HTERT RPE-1 (cell line): Measurements from ENCODE around the gene TLX1.

Source experiments
- in situ Hi-C: fragments of 300-500 bp; cut with MboI; formaldehyde crosslinking; loops from 4 replicates; pipeline ENCODE4 v1.14.3; 2020; ENCODE audit warnings: low sequenced_read_pairs

Gene TLX1

GRCh38 chr10:101130984-101131961 lies at the start of gene TLX1:
TLX1 (plus strand) TSS chr10:101131300; CDS start chr10:101131542, 242 bp downstream.
- in situ Hi-C loops, result no loop called here

- in situ Hi-C loops, result no loop called here
Measured at GRCh38 chr10:101085846-101086245, 45.3 kb upstream of the TLX1 start.

DNA sequence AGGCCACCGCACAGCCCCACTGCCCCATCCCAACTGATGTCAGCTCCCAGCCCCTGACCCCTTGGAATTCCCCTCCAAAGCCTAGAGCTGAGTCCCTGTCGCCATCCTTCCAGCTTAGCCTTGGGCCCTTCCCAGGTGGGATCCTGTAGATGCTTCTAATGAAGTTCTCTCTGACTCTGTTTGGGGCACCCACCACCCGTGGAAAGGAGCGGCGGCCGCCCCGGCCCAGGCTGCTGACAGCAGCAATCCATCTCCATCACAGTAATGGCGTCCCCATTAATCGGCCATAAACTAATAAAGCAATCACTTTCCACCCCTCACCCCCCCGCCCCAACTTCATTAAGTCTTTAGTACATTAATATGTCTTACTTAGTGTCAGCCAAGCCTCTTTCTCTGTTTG lies 43.7 kb upstream of the TLX1 start:
- in situ Hi-C loops, result no loop called here

DNA sequence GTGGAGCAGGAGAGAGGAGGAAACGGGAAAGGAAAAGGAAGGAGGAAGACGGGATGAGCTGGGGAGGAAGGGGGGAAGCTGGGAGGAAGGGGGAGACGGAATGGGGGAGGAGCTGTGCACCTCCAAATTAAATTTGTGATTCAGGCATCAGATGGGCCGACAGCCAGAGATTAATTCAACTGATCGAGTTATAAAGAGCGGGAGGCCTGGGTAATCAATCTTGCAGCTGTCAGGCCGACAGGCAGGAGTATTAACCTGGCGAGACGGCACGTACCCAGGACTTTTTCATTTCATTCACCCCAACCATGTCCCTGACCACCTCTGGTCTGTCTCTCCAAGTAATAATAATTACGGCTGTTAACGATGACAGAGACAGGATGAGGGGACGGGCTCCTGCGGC lies 43.1 kb upstream of the TLX1 start:
- in situ Hi-C loops, result no loop called here

DNA sequence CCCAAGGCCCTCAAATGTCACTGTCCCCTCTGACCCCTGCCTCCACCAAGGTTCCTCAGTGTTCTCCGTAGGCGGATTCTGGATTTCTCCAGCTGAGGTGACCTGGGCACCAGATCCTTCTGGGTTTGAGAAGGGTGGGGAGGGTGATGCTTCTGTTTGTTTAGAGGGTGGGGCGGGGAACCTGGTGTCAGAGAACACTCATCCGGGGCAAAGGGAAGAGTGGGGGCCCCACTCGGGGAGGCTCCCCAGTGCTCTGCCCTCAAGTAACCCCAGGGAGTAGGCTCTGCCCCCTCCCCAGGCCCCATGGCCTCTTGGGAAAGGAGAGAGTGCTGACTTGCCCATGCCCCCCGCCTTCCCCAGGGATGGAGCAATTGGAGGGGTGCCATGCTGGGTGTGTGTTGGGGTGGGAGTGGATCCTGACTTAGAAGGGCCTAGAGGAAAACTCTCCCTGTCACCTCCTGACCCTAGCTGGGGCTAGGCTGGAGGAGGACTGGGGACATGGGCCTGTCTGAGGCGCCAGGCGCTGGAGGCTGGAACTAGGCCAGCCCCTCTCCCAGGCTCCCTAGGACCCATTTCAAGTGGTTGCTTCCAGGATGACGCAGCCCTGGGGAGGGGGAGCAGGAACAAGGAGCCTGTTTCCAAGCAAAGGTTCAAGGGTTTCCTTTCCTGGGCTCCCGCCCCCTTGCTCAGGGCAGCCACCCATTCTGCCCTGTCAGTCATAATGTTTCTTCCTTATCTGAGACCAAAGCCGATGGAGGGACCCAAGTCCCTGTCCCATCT lies 41.4 kb upstream of the TLX1 start:
- in situ Hi-C loops, result no loop called here

- in situ Hi-C loops, result no loop called here
Measured at GRCh38 chr10:101090597-101090996, 40.5 kb upstream of the TLX1 start.

- in situ Hi-C loops, result no loop called here
Measured at GRCh38 chr10:101091546-101092290, 39.4 kb upstream of the TLX1 start.

DNA sequence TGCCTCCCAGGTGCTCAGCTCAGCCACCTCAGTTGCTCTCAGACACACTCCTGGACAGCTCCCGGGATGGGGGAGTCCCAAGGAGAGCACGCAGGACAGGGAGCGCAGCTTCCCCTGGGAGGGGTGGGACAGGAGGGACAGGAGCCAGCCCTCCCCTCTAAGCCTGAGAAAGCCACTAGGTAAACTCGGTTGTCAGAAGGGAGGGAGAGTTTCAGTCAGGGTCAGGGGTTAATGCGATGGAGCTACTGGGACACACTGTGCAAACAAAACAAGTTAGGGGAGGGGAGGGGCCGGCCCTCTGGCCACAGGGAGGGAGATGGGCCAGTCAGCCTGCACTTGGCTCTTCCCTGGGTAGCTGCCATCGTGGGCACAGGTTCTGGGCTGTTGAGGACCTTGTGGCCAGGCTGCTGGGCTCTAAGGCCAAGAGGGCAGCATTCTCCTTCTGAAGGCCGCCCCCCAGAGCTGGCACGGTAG lies 38.2 kb upstream of the TLX1 start:
- in situ Hi-C loops, result no loop called here

- in situ Hi-C loops, result no loop called here
Measured at GRCh38 chr10:101094121-101094879, 36.8 kb upstream of the TLX1 start.

DNA sequence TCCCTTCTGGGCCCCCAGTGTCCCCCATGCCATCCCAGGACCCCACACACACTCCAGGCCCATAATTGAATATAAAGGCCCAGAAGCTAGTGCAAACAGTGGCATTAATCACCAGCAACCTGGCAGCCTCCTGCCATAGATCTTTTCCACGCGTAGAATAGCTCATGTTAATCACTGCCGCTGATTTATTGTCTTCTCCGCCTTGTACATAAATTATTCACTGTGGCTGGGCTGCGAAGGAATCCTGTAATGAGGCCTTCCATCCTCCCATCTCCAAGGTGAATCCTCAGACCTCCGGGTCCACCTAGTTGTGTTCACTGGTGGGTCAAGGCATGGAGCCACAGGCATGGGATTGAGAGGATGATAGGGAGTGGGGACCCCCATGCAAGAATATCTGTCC lies 36.1 kb upstream of the TLX1 start:
- in situ Hi-C loops, result no loop called here

DNA sequence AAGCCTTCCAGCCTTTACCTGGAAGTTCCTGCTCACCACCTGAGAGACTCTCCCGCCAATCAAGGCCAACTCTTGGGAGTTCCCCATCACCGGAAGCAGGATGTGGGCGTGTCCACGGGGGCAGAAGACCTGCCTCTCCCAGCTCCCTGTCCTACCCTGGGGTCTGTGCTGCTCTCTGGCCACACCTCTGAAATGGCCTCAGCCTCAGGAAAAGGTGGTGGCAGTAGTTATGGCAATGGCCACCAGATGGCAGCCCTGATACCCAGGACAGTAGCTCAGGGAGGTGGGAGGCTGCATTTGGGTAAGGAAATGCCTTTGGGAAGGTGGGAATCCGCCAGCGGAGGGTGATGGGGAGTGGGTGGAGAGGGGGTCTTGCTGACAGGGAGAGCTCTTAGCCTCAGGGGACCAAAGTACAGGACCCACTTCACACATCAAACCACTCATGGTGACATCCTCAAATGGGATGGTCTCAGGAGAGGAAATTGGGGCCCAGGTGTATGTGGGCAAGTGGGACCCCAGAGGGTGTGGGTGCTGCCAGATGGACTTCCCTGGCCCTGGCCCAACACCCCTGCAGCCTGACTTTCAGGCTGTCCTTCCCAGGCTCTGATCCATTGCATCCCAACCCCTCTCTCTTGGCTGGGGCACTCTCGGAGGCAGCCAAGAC lies 35.4 kb upstream of the TLX1 start:
- in situ Hi-C loops, result no loop called here

DNA sequence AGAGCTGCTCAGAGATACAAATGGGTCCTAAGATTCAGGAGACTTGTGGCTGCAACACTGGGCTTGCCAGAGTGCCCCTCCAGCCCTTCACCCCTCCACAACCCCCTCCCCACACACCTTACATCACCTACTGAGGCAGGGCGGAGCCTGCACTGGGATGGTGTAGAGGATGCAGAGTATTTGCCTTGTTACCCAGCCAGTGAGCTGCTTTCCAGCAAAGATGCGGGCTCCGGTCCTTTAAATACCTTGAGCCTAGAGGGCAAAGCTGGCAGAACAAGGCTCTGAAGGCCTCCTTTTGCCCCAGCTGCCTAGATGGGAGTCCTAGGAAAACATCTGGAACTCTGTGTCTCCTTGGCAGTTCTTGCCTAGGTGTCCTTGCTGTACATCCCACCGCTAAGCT lies 34.7 kb upstream of the TLX1 start:
- in situ Hi-C loops, result no loop called here

GRCh38 chr10:101097881-101098280 lies 33.2 kb upstream of the TLX1 start:
- in situ Hi-C loops, result no loop called here

- in situ Hi-C loops, result no loop called here
Measured at GRCh38 chr10:101099901-101100300, 31.2 kb upstream of the TLX1 start.

GRCh38 chr10:101101372-101101881 lies 29.7 kb upstream of the TLX1 start:
- in situ Hi-C loops, result no loop called here

- in situ Hi-C loops, result no loop called here
Measured at GRCh38 chr10:101103430-101103829, 27.7 kb upstream of the TLX1 start.

DNA sequence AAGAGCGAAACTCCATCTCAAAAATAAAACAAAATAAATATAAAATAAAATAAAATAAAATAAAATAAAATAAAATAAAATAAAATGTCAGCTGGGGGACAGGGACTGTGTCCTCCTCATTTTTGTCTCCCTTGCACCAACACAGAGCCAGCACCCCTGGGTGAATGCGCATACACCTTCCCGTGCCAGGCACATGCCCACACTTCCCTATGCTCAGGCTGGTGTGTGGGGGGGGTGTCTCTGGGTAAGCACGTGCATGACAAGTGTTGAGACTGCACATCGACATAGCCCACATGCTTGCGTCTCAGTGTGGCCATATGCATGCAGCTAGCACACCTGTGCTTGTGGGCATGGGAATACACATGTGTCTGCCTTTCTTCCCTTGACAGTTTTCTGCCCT lies 24.7 kb upstream of the TLX1 start:
- in situ Hi-C loops, result no loop called here

DNA sequence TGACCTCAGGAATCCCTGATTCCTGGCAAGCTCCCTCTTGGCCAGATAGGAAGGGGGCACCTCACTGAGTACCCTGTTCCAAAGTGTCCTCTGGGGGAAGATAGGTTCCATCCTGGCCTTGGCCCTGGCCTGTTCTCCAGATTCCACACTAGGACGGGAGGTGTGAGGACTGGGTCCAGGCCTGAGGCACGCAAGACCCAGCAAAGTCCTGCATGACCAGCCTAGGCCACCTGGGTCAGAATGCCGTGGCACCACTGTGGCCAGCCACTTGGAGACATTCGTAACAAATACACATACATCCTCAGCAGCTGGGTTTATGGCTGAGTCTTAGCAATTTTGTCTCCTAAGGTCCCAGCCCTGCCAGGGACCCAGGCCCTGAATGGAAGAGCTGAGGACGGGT lies 23.3 kb upstream of the TLX1 start:
- in situ Hi-C loops, result no loop called here

DNA sequence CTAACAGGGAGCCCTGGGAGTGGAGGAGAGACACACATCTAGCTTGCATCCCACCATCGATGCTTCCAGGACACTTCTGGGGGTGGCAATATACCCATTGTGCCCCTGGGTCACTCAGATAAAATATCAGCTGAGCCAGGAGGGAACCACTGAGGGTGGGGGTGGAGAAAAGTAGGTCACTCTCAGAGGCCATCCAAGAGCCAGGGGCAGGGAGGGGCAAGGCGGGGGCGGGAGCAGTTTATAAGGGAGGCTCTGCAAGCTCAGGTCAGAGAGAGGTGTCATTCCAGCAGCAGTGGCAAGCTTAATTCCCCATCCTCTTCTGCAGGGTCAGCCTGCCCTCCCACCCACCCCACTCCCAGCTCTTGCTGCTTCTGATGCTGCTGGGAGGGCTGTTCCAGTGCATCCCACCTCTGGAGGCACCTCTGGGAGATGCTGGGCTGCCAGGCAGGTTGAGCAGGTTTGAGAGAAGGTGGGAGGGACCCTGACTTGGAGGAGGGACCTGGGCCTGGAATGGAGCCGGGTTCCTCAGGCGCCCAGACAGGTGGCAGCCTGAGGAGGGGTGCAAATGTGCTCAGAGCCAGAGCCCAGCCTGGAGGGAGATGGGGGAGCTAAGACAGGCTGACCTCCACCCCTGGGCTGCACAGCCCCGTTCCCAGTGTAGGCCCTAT lies 20.1 kb upstream of the TLX1 start:
- in situ Hi-C loops, result no loop called here
